ENCODE results near the gene SLC4A9. TPM values are rescaled to one million over a fixed set of nuclear protein-coding genes. Genes with fewer than 3 reads are reported as not detected.
A peak's percentile ranks its signal among the peaks of the same experiment; 100 is the strongest.
"Not testable (repeated sequence)": the region's sequence is repeated elsewhere in the genome, so short reads cannot be mapped to it uniquely, and the experiment has no call there.

The SLC4A9 gene
- total RNA-seq, 2 donors from 2014 or later, result 0.79 to 1.4 TPM

GRCh38 chr5:140420226-140420570 is 60.2 kb downstream of the SLC4A9 start:
- TF ChIP-seq, protein P1, sequence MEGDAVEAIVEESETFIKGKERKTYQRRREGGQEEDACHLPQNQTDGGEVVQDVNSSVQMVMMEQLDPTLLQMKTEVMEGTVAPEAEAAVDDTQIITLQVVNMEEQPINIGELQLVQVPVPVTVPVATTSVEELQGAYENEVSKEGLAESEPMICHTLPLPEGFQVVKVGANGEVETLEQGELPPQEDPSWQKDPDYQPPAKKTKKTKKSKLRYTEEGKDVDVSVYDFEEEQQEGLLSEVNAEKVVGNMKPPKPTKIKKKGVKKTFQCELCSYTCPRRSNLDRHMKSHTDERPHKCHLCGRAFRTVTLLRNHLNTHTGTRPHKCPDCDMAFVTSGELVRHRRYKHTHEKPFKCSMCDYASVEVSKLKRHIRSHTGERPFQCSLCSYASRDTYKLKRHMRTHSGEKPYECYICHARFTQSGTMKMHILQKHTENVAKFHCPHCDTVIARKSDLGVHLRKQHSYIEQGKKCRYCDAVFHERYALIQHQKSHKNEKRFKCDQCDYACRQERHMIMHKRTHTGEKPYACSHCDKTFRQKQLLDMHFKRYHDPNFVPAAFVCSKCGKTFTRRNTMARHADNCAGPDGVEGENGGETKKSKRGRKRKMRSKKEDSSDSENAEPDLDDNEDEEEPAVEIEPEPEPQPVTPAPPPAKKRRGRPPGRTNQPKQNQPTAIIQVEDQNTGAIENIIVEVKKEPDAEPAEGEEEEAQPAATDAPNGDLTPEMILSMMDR (conservative IDR thresholded peaks at IDR 0.05), result no peak
- H3K27me3 ChIP-seq (ENCODE audit: control insufficient read depth, insufficient read depth, low read length, poor library complexity, severe bottlenecking), result no peaks in the 10 kb centered on the region
- H3K9me3 ChIP-seq (ENCODE audit: control insufficient read depth, low read length), result peaks cover 2% of the 10 kb centered on the region
- no peak for DNase-seq
- Mint-ChIP-seq H3K27me3 (ENCODE audit: insufficient read depth) (no peaks in the 10 kb centered on the region), H3K4me3 (no peak overlapping the region), H3K4me1 (peaks cover 19% of the 10 kb centered on the region), H3K9me3 (peaks cover 1% of the 10 kb centered on the region), H3K36me3 (ENCODE audit: low read depth) (peaks cover 17% of the 10 kb centered on the region), H3K27ac (no peak overlapping the region)
- 88 to 94% methylated on average over 4 of the region's 4 CpGs for WGBS, 2 experiments (ENCODE audit: insufficient coverage in 1 of 2, insufficient read length in 1 of 2)
- no peaks in the 10 kb centered on the region for H3K4me1 ChIP-seq (ENCODE audit: control insufficient read depth, insufficient read depth, low read length)
- no peak overlapping the region for H3K9ac ChIP-seq (ENCODE audit: extremely low read depth, low read length, poor library complexity, severe bottlenecking)
- H3K36me3 ChIP-seq (ENCODE audit: control insufficient read depth, insufficient read depth, low read length), result peaks cover 3% of the 10 kb centered on the region
- no peak overlapping the region for H3K4me3 ChIP-seq (ENCODE audit: low read length)
- H3K27ac ChIP-seq (ENCODE audit: low read depth, low read length), result no peak overlapping the region

GRCh38 chr5:140420665-140421361 is 60.8 kb downstream of the SLC4A9 start:
- Histone ChIP-seq H3K27ac (ENCODE audit: low read depth, low read length) (no peak overlapping the region), H3K4me3 (ENCODE audit: low read length) (no peak overlapping the region), H3K9me3 (ENCODE audit: control insufficient read depth, low read length) (peaks cover 8% of the 10 kb centered on the region), H3K4me1 (ENCODE audit: control insufficient read depth, insufficient read depth, low read length) (no peaks in the 10 kb centered on the region), H3K36me3 (ENCODE audit: control insufficient read depth, insufficient read depth, low read length) (peaks cover 9% of the 10 kb centered on the region), H3K27me3 (ENCODE audit: control insufficient read depth, insufficient read depth, low read length, poor library complexity, severe bottlenecking) (no peaks in the 10 kb centered on the region), H3K9ac (ENCODE audit: extremely low read depth, low read length, poor library complexity, severe bottlenecking) (no peak overlapping the region)
- Mint-ChIP-seq H3K36me3 (ENCODE audit: low read depth) (peaks cover 23% of the 10 kb centered on the region), H3K27ac (no peak overlapping the region), H3K4me3 (peak overlapping the region; percentile 29), H3K27me3 (ENCODE audit: insufficient read depth) (no peaks in the 10 kb centered on the region), H3K4me1 (peaks cover 19% of the 10 kb centered on the region), H3K9me3 (peaks cover 3% of the 10 kb centered on the region)
- WGBS, 2 experiments (ENCODE audit: insufficient coverage in 1 of 2, insufficient read length in 1 of 2), result 92 to 100% methylated on average over 1 to 5 of the region's 5 CpGs
- no peak for DNase-seq
- TF ChIP-seq, protein P1 (conservative IDR thresholded peaks at IDR 0.05), result no peak

DNA sequence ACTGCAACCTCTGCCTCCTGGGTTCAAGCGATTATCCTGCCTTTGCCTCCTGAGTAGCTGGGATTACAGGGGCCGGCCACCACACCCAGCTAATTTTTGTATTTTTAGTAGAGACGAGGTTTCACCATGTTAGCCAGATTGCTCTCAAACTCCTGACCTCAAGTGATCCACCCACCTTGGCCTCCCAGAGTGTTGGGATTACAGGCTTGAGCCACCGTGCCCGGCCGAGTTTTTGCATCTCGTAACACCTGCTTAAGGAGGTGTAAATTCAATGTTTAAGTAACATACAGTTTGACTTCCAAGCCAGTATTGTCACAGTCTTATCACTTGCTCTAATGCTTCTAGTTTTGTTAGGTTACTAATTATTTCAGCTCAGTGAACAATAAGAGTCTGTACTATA is 61.4 kb downstream of the SLC4A9 start:
- not testable (repeated sequence) for H3K9me3 Mint-ChIP-seq; H3K9ac ChIP-seq (ENCODE audit: extremely low read depth, low read length, poor library complexity, severe bottlenecking); H3K4me1 ChIP-seq (ENCODE audit: control insufficient read depth, insufficient read depth, low read length); H3K27ac ChIP-seq (ENCODE audit: low read depth, low read length); H3K27ac Mint-ChIP-seq; H3K4me3 ChIP-seq (ENCODE audit: low read length); H3K27me3 ChIP-seq (ENCODE audit: control insufficient read depth, insufficient read depth, low read length, poor library complexity, severe bottlenecking); H3K27me3 Mint-ChIP-seq (ENCODE audit: insufficient read depth)
- WGBS, 2 experiments (ENCODE audit: insufficient coverage in 1 of 2, insufficient read length in 1 of 2), result 59 to 74% methylated on average over 7 of the region's 7 CpGs
- Mint-ChIP-seq H3K36me3 (ENCODE audit: low read depth) (peaks cover 21% of the 10 kb centered on the region), H3K4me1 (peaks cover 19% of the 10 kb centered on the region), H3K4me3 (peak overlapping the region; percentile 29)
- Histone ChIP-seq H3K36me3 (ENCODE audit: control insufficient read depth, insufficient read depth, low read length) (peaks cover 11% of the 10 kb centered on the region), H3K9me3 (ENCODE audit: control insufficient read depth, low read length) (peaks cover 11% of the 10 kb centered on the region)
- DNase-seq, result peak; percentile 77

DNA sequence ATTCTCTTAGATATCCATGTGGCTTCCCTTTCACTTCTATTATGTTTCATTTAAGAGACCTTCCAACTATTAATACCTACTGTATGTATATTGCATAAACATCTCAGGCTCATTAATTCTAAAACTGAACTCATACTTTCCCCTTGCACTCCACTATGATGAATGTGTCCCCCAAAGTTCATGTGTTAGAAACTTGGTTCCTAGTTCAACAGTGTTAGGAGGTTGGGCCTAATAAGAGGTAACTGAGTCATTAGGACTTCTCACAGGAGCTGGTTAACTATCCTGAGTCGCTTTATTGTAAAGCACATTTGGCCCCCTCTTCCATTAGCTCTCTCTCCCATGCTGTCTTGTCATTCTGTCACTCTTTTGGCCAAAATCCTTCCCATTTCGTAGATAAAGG is 63.6 kb downstream of the SLC4A9 start:
- 91 to 93% methylated on average over 2 of the region's 2 CpGs for WGBS, 2 experiments (ENCODE audit: insufficient coverage in 1 of 2, insufficient read length in 1 of 2)
- no peak overlapping the region for H3K27ac Mint-ChIP-seq

More for the DNA sequence above, 63.6 kb downstream of the SLC4A9 start:
- H3K4me1 Mint-ChIP-seq, result peaks cover 19% of the 10 kb centered on the region
- no peak for DNase-seq
- H3K9me3 Mint-ChIP-seq, result peaks cover 19% of the 10 kb centered on the region
- TF ChIP-seq, protein P1 (conservative IDR thresholded peaks at IDR 0.05), result no peak
- no peak overlapping the region for H3K4me3 Mint-ChIP-seq
- Histone ChIP-seq H3K27ac (ENCODE audit: low read depth, low read length) (no peak overlapping the region), H3K4me3 (ENCODE audit: low read length) (no peak overlapping the region), H3K27me3 (ENCODE audit: control insufficient read depth, insufficient read depth, low read length, poor library complexity, severe bottlenecking) (no peaks in the 10 kb centered on the region), H3K36me3 (ENCODE audit: control insufficient read depth, insufficient read depth, low read length) (peaks cover 11% of the 10 kb centered on the region), H3K9ac (ENCODE audit: extremely low read depth, low read length, poor library complexity, severe bottlenecking) (no peak overlapping the region), H3K9me3 (ENCODE audit: control insufficient read depth, low read length) (peaks cover 11% of the 10 kb centered on the region), H3K4me1 (ENCODE audit: control insufficient read depth, insufficient read depth, low read length) (no peaks in the 10 kb centered on the region)
- no peaks in the 10 kb centered on the region for H3K27me3 Mint-ChIP-seq (ENCODE audit: insufficient read depth)
- peaks cover 32% of the 10 kb centered on the region for H3K36me3 Mint-ChIP-seq (ENCODE audit: low read depth)
